Stimulated activated naive CD4-positive, alpha-beta T cell treated with Interleukin-2 at 50 U/mL for 16 hours (primary cell): ENCODE measurements around the gene PHF14.

ENCODE experiments used
- DNase-seq: peaks from one replicate; lab custom pipeline; 2025; lab: John Stamatoyannopoulos, UW

The PHF14 gene

GRCh38 chr7:11120068-11120664, 146.5 kb downstream of the PHF14 start:
- DNase-seq = no peak

- DNase-seq = no peak
Observed at GRCh38 chr7:11120675-11121220, 147.1 kb downstream of the PHF14 start.

- no peak for DNase-seq
Observed at GRCh38 chr7:11124856-11125559, 151.3 kb downstream of the PHF14 start.

DNA sequence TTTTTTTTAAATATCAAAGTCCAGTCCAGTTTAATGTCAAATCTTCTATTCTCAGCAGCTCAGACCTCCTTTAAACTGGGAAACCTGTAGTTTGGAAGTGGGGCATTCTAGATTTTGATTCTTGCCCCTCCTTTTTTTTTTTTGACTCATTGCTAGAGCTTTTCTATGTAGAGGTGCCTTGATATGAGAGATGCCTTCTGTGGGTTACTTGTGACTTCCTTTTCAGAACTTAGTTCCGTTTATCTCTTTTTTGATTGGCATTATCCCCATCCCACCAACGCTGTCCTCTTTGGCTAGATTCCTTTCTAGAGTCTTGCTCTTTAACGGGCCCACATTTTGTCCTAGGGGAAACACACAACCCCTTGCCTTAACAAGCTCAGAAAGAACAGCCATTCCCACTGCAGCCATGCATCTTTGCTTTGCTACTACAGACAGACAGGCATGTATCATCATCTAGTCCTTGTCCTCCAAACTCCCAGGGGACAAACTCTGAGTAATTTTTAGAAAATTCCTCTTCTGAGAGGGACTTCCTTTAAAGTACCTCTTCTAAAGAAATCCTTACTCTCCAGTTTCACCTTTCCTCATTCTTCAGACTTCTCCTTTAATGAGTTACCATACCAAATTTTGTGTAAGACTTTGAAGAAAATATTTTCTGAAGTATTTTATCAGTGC, 153.6 kb downstream of the PHF14 start:
- no peak for DNase-seq

DNA sequence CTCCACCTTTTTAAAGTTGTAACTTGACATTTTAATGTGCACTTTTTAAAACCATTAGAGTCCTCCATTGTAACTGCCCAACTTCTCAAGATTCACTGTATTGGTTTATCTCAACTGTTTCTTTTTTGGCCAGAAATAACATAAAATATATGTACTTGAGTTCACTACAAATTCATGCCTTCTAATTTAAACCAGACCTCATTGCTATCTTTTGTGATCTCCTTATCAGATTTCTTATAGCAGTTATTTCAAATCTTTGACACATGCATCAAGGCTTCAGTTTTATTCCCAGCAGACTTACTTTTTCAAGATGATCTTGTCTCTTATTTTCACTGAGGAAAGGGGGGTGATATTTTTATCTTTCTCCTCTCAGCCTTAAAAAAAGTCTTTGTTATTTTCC, 154.3 kb downstream of the PHF14 start:
- DNase-seq = no peak

DNA sequence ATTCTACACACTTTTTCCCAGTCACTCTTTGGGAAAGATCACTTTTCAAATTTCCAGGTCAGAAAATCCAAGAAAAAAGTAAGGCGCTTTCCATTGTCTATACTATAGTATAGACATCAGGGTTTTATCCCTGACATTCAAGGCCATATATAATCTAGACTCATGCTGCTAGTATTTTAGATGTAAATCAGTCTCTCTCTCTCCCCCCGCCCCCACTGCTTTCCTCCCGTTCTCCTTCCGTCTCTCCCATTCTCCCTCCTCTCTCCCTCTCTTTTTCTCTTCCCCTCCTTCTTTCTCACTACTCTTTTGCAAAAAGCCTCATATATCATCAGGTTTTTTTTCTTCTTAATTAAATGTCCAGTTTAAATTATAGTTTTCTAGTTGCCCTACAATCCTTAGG, 154.8 kb downstream of the PHF14 start:
- no peak for DNase-seq

DNA sequence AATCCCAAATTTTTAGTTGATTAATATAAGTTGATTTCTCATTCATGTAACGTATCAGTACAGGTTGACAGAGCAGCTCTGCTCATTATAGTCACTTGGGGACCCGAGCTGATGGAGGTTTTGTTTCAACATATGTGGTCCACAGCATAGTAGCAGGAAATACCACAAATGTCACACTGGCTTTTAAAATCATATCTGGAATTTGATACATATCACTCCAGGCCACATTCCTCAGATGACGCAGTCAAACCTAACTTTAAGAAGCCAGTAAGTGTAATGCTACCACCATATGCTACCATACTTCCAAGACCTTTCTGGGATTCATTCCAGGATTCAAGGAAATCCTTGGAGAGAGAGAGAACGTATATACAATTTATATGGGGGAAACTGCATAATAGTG, 156.3 kb downstream of the PHF14 start:
- DNase-seq = no peak

GRCh38 chr7:11130601-11131000, 156.9 kb downstream of the PHF14 start:
- no peak for DNase-seq

DNA sequence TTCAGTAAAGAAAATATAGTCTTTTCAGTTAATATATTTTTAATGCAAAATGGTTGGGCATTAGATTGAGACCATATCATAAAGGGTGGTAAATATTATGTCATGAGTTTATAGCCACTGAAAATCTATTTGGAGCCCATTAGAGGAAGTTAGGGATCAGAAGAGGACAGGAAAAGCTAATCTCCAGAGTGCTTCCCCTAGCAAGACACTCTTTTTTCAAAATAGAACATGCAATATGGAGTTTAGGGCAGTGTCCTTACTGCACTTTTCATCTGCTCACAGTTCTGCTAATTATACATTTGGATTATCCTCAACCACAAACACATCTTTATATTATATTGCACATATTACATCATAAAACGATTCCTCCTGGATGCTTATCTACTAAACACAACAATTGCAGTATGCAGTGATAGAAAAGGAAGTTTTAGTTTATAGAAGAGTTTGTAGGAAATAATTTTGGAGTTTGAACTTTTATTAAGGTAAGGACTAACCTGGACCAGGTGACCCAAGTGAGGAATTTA, 159.8 kb downstream of the PHF14 start:
- no peak for DNase-seq

DNA sequence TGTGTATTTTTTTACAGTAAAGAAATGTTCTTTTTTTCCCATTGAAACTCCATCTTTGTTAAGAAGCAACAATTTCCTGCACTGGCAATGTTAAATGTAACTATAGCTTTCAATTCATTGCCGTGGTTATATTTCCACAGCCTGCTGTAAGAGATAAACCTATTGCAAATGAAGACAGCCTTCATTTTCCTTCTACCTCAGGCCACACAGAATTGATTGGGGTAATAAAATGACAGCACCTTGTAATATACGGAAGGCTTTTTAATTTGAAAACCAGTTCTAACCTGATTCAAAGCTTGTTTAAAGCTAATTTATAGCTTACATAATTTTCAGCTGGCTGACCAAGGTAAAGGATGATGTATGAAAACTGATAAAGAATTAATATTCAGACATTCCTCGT, 161.9 kb downstream of the PHF14 start:
- no peak for DNase-seq

GRCh38 chr7:11141541-11141940, 167.9 kb downstream of the PHF14 start:
- DNase-seq = no peak

- no peak for DNase-seq
Observed at GRCh38 chr7:11153694-11154093, 180.0 kb downstream of the PHF14 start.

DNA sequence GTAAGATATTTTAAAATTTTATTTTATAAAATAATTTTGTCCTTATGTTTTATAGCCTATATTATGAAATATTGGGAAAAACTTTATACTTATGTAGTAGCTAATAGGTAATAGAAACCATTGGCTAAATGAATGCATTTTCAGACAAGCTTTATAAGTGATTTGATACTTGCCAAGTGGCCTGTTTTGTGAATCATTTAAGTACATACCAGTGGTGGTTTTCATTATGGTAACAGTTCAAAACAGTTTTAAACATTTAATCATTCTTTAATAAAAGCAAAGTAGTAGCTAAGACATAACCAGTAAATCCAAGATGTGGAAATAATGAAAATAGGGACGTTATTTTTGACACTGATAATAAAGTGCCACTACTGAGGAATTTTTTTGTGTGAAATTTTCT, 182.2 kb downstream of the PHF14 start:
- DNase-seq = no peak

- no peak for DNase-seq
Observed at GRCh38 chr7:11161499-11161898, 187.8 kb downstream of the PHF14 start.

DNA sequence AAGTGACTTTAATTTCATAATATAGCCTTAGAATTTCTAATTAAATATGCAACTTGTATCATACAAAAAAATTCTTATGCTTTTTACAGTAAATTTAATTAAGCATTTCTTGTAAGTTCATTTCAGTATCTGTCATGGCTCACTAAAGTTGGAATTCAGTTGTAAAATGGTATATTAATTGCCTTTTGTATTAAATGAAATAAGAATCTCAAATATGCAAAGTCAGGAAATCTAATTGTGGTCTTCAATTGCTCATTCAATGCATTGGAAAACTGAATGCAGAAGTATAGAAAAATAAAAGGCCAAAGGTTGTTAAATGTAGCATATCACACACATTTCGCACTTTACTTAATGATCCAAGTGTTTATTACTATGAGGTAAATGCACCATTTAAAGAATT, 189.5 kb downstream of the PHF14 start:
- no peak for DNase-seq

DNA sequence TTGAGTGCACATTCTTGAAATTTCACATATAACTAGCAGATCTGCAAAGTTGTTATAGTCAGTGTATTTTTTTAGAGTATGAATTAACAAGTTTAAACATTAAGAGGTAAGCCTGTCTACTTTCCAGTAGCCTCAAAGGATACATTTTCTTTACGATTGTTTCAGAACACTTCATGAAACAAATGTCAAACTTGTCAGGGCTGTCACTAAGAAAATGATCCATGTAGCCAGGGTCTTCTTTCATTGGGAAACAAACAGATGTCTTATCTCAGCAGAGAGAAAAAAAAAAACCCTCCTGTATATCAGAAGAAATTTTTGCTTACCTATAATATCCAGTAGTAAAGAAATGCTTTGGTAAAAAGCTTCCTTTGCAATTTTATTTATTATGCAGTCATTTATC, 192.4 kb downstream of the PHF14 start:
- DNase-seq = no peak

GRCh38 chr7:11168650-11169170, 195.0 kb downstream of the PHF14 start:
- no peak for DNase-seq

- no peak for DNase-seq
Observed at GRCh38 chr7:11170175-11170574, 196.5 kb downstream of the PHF14 start.

DNA sequence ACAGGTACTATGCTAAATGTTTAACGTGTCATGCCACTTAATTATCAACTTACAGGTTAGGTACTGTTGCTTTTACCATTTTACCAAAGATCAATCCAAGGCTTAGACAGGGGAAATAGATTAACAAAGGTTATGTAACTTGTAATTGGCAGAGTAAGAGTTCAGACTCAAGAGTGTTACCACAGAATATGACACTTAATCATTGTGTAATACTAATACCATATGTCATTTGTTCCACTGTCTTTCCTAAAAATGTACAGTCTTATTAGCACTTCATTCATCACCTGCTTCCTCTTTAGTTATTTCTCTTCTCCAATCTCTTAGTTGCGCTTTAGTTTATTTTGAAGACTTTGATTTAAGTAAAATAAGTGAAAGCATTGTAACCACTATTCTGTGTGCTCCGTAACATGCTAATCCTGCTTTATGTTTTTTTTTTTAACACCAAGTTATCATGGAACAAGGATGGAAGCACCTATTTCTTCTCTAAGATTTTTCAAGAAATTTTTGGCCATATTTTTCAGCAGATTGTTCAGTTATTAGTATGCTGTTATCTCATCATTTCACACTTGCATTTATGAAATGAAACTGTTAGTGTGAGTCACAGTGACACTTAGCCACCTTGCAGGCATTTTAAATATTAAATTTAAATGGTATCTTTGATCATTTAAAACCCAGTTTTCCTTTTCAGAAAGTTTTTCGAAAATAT, 197.3 kb downstream of the PHF14 start:
- no peak for DNase-seq

DNA sequence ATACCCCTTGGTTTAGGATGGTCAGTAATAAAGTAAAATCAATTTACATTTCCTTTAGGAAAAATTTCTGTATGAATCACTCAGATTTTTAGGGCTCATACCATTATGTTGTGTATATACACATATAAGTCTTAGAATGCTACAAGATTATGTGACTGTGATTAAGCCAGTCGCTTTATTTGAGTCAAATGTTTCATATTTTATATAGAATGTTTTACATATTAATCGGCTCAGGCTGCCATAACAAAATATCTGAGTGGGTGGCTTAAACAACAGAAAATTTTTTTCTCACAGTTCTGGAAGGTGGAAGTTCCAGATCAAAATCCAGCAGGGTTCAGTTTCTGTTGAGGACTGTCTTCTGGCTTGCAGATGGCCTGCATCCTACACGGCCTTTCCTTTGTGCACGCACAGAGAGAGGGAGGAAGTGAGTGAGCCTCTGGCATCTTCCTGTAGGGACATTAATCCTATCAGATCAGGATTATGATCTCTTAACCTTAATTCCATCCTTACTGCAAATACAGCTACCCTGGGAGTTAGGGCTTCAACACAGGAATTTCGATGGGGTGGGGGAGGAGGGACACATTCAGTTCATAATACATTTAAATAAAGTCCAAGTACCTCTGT, 198.0 kb downstream of the PHF14 start:
- DNase-seq = no peak

- no peak for DNase-seq
Observed at GRCh38 chr7:11172835-11173234, 199.2 kb downstream of the PHF14 start.

- no peak for DNase-seq
Observed at GRCh38 chr7:11175371-11175770, 201.7 kb downstream of the PHF14 start.
